B cell (primary cell): ENCODE results near the gene OR6A2. TPM values are rescaled to one million over a fixed set of nuclear protein-coding genes. Genes with fewer than 3 reads are reported as not detected.
"Not testable (repeated sequence)": the region's sequence is repeated elsewhere in the genome, so short reads cannot be mapped to it uniquely, and the experiment has no call there.

Experiments
- ATAC-seq: fragments of 200-7000 bp; cut with Tn5 transposase; one replicate; pipeline ENCODE4 v1.10.0; 2021; ENCODE audit warnings: low read depth, mild to moderate bottlenecking, moderate number of reproducible peaks, moderate library complexity
- CTCF ChIA-PET: fragments of 350-600 bp; sonication (Branson Sonifier 250); formaldehyde crosslinking; loops from one replicate; lab custom pipeline; 2021; ENCODE audit warnings: antibody characterized with exemption, inconsistent platforms; lab: Charles Lee
- POLR2A ChIA-PET: fragments of 350-600 bp; sonication (Branson Sonifier 250); formaldehyde crosslinking; loops from one replicate; lab custom pipeline; 2021; ENCODE audit warnings: antibody characterized with exemption; lab: Charles Lee
- DNase-seq: peaks from one replicate; pipeline ENCODE4 v3.0.0; 2013
- H2AFZ ChIP-seq: 2 replicates; pipeline ENCODE4 v1.6.1; 2012; ENCODE audit warnings: mild to moderate bottlenecking, low read depth, low read length; ENCODE audit not compliant: insufficient read depth, poor library complexity, severe bottlenecking
- H3K27ac ChIP-seq, 2 donors: 1 replicate in 1 of 2; 2 replicates in 1 of 2; pipeline ENCODE4 v1.5.1; 2012 to 2013; ENCODE audit warnings: low read length in 2 of 2, mild to moderate bottlenecking in 2 of 2, moderate library complexity in 1 of 2
- H3K27me3 ChIP-seq, 4 experiments: fragments of 200-600 bp in 1 of 4; sonication (generic) in 1 of 4; replicated peaks in 1 of 4; 1 replicate in 2 of 4; 2 replicates in 2 of 4; pipeline versions ENCODE4 v1.6.1 to v1.7.0; 2013 to 2016; ENCODE audit warnings: low read length in 3 of 4, mild to moderate bottlenecking in 2 of 4, mixed read lengths in 1 of 4, moderate library complexity in 1 of 4; ENCODE audit not compliant: insufficient read depth in 4 of 4, control insufficient read depth in 3 of 4; ENCODE audit errors: control extremely low read depth in 1 of 4
- H3K36me3 ChIP-seq, 2 experiments: replicated peaks in 1 of 2; 1 replicate in 1 of 2; 2 replicates in 1 of 2; pipeline versions ENCODE4 v1.6.1 to v1.7.1; 2013; ENCODE audit warnings: low read length in 1 of 2; ENCODE audit not compliant: insufficient read depth in 2 of 2, control insufficient read depth in 1 of 2; ENCODE audit errors: control extremely low read depth in 1 of 2, extremely low read depth in 1 of 2
- H3K4me1 ChIP-seq, 2 donors: fragments of 200-600 bp in 1 of 2; sonication (generic) in 1 of 2; 1 replicate in 1 of 2; 2 replicates in 1 of 2; pipeline versions ENCODE4 v1.5.1 to v1.6.1; 2013 to 2017; ENCODE audit warnings: low read length in 2 of 2; ENCODE audit not compliant: control insufficient read depth in 2 of 2, insufficient read depth in 2 of 2
- H3K4me2 ChIP-seq: replicated peaks from 2 replicates; pipeline ENCODE3; 2012; ENCODE audit warnings: mild to moderate bottlenecking, low read depth, low read length; ENCODE audit not compliant: poor library complexity, severe bottlenecking
- H3K4me3 ChIP-seq, 5 experiments: fragments of 200-600 bp in 1 of 5; sonication (generic) in 1 of 5; 1 replicate in 3 of 5; 2 replicates in 2 of 5; pipeline versions ENCODE4 v1.5.1 to v1.7.0; 2011 to 2016; ENCODE audit warnings: low read length in 4 of 5, mild to moderate bottlenecking in 4 of 5, low read depth in 2 of 5, control low read depth in 1 of 5, moderate library complexity in 1 of 5; ENCODE audit not compliant: insufficient read depth in 1 of 5; ENCODE audit errors: control extremely low read depth in 1 of 5, extremely low read depth in 1 of 5
- H3K79me2 ChIP-seq: fragments of 200-600 bp; sonication (generic); one replicate; pipeline ENCODE4 v1.6.0; 2016; ENCODE audit warnings: low read length; ENCODE audit not compliant: control insufficient read depth, insufficient read depth
- H3K9ac ChIP-seq: fragments of 200-600 bp; sonication (generic); 2 replicates; pipeline ENCODE4 v1.6.1; 2017; ENCODE audit warnings: mild to moderate bottlenecking, low read length, moderate library complexity
- H3K9me3 ChIP-seq, 3 donors: one replicate each; pipeline versions ENCODE4 v1.6.1 to v1.7.1; 2013; ENCODE audit warnings: low read length in 2 of 3; ENCODE audit not compliant: control insufficient read depth in 2 of 3, insufficient read depth in 1 of 3; ENCODE audit errors: control extremely low read depth in 1 of 3
- H4K20me1 ChIP-seq: 2 replicates; pipeline ENCODE4 v1.6.0; 2012; ENCODE audit warnings: mild to moderate bottlenecking, low read length; ENCODE audit not compliant: insufficient read depth, control insufficient read depth, poor library complexity, severe bottlenecking
- H3K27ac Mint-ChIP-seq: one replicate; pipeline ENCODE4 v1.8.0; 2021; ENCODE audit warnings: mixed read lengths
- H3K27me3 Mint-ChIP-seq: one replicate; pipeline ENCODE4 v1.8.0; 2021; ENCODE audit warnings: mixed read lengths
- H3K4me1 Mint-ChIP-seq: one replicate; pipeline ENCODE4 v1.8.0; 2021; ENCODE audit warnings: mixed read lengths
- H3K4me3 Mint-ChIP-seq: one replicate; pipeline ENCODE4 v1.8.0; 2021; ENCODE audit warnings: mixed read lengths
- H3K9me3 Mint-ChIP-seq: one replicate; pipeline ENCODE4 v1.8.0; 2022; ENCODE audit warnings: mixed read lengths; ENCODE audit not compliant: insufficient read depth
- EZH2 ChIP-seq: IDR thresholded peaks from 2 replicates; pipeline ENCODE4 v1.6.1; 2012; ENCODE audit warnings: borderline replicate concordance, low read depth, mild to moderate bottlenecking, moderate library complexity, low read length; ENCODE audit not compliant: insufficient read depth, poor library complexity, severe bottlenecking
- WGBS: methylation state at CpG from one replicate; pipeline ENCODE4 v1.1.5; 2013; ENCODE audit warnings: missing lambda C conversion rate; ENCODE audit not compliant: insufficient coverage; 5-methylcytosine and 5-hydroxymethylcytosine counted together
- intact Hi-C: fragments of 100-400 bp; cut with micrococcal nuclease; formaldehyde crosslinking; loops from one replicate; pipeline ENCODE4 v1.10.0; 2022
- polyA plus RNA-seq: library from polyadenylated mRNA; depleted of rRNA; stranded (reverse); fragments of >200 nt; gene quantifications from 2 replicates; pipeline ENCODE4 v1.2.3, GENCODE V29; 2012
- total RNA-seq, 2 donors: library from RNA; stranded (reverse); fragments of 120-200 nt in 1 of 2; gene quantifications; 1 replicate in 1 of 2; 2 replicates in 1 of 2; pipeline versions ENCODE4 v1.2.3 to v1.2.4, GENCODE V29; 2013 to 2022
- TF ChIP-seq, protein P1 (sequence below): fragments of 200-600 bp; IDR thresholded peaks from one replicate; pipeline ENCODE4 v1.8.0; 2022; ENCODE audit warnings: antibody characterized with exemption, mild to moderate bottlenecking

Gene OR6A2
- total and polyA plus RNA-seq, 2 donors (not counting 1 experiment from before 2014, with no cell fraction given), result 0.12 TPM; not detected in 1

DNA sequence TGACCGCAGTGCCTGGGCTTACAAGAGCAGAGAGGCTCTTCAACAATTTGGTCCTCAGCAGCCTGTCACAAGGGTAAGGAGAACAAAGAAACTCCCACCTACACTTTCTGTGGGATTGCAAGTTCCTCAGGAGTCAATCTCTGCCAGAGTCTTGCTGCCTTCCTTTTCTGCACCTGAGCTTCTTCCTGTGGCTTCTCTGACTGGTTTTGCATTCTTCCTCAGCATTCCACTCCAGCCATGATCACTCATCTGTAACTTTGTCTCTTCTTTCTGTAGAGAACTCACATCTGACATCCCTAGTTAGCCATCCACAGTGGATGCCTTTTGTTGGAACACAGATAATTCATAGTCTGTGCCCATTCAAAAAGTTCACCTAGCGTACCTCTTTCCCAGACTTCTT is 14.2 kb upstream of the OR6A2 start:
- Mint-ChIP-seq H3K4me3 (no peak overlapping the region), H3K27ac (no peak overlapping the region), H3K4me1 (peaks cover 2% of the 10 kb centered on the region), H3K9me3 (no peaks in the 10 kb centered on the region), H3K27me3 (peaks cover 24% of the 10 kb centered on the region)
- Histone ChIP-seq H3K27me3 (peaks cover 0 to 12% (median 10%) of the 10 kb centered on the region in 4 experiments), H3K36me3 (no peaks in the 10 kb centered on the region), H3K4me3 (no peak overlapping the region), H4K20me1 (no peaks in the 10 kb centered on the region), H3K27ac (no peak overlapping the region), H2AFZ (no peak overlapping the region), H3K4me1 (no peaks in the 10 kb centered on the region), H3K79me2 (no peaks in the 10 kb centered on the region), H3K9ac (no peak overlapping the region), H3K4me2 (no peak overlapping the region), H3K9me3 (peaks cover 0 to 8% (median 0%) of the 10 kb centered on the region in 3 donors)
- DNase-seq (no peak), ATAC-seq (no peak)
- intact Hi-C loops, result no loop called here
- TF ChIP-seq, protein P1, sequence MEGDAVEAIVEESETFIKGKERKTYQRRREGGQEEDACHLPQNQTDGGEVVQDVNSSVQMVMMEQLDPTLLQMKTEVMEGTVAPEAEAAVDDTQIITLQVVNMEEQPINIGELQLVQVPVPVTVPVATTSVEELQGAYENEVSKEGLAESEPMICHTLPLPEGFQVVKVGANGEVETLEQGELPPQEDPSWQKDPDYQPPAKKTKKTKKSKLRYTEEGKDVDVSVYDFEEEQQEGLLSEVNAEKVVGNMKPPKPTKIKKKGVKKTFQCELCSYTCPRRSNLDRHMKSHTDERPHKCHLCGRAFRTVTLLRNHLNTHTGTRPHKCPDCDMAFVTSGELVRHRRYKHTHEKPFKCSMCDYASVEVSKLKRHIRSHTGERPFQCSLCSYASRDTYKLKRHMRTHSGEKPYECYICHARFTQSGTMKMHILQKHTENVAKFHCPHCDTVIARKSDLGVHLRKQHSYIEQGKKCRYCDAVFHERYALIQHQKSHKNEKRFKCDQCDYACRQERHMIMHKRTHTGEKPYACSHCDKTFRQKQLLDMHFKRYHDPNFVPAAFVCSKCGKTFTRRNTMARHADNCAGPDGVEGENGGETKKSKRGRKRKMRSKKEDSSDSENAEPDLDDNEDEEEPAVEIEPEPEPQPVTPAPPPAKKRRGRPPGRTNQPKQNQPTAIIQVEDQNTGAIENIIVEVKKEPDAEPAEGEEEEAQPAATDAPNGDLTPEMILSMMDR, result no peak
- no peak for TF ChIP-seq EZH2
- WGBS, result 86% methylated on average over 2 of the region's 2 CpGs
- POLR2A ChIA-PET, result no interaction called here
- CTCF ChIA-PET, result interaction anchor here (1.3 kb wide), 1 partner anchor 48 kb away, joined by 4 read pairs; no protein-coding TSS in a partner anchor

GRCh38 chr11:6812390-6813005 is 13.0 kb upstream of the OR6A2 start:
- ChIA-PET CTCF (interaction anchor here (0.6 to 2.4 kb wide), 28 partner anchors 9 to 1287 kb away, joined by 3 to 17 read pairs (median 4); partner anchors contain the start of genes OR10A4 and OR2AG1), POLR2A (no interaction called here)
- no peaks in the 10 kb centered on the region for H3K79me2 ChIP-seq
- Mint-ChIP-seq H3K27me3 (peaks cover 27% of the 10 kb centered on the region), H3K27ac (no peak overlapping the region), H3K4me3 (no peak overlapping the region), H3K4me1 (peaks cover 2% of the 10 kb centered on the region), H3K9me3 (no peaks in the 10 kb centered on the region)
- no peak overlapping the region for H2AFZ ChIP-seq
- H3K27me3 ChIP-seq, result peaks cover 0 to 12% (median 10%) of the 10 kb centered on the region in 4 experiments
- H3K27ac ChIP-seq, result no peak overlapping the region
- H3K36me3 ChIP-seq, result no peaks in the 10 kb centered on the region
- no peak overlapping the region for H3K9ac ChIP-seq
- intact Hi-C loops, result no loop called here
- WGBS, result 7% methylated on average over 2 of the region's 6 CpGs
- H3K4me3 ChIP-seq, result no peak overlapping the region
- ATAC-seq (peak; percentile 83), DNase-seq (peak; percentile 65)
- H3K9me3 ChIP-seq, result no peaks in the 10 kb centered on the region
- H4K20me1 ChIP-seq, result no peaks in the 10 kb centered on the region
- H3K4me1 ChIP-seq, result no peaks in the 10 kb centered on the region
- H3K4me2 ChIP-seq, result no peak overlapping the region
- TF ChIP-seq, protein P1, result peak; percentile 98
- no peak for TF ChIP-seq EZH2

GRCh38 chr11:6801075-6801474 is 1.6 kb upstream of the OR6A2 start:
- H3K27me3 Mint-ChIP-seq, result not testable (repeated sequence)

More at GRCh38 chr11:6801075-6801474, 1.6 kb upstream of the OR6A2 start:
- H3K27ac Mint-ChIP-seq, H3K27ac ChIP-seq, H3K9me3 Mint-ChIP-seq, H3K4me2 ChIP-seq, H4K20me1 ChIP-seq, ATAC-seq, POLR2A ChIA-PET, H2AFZ ChIP-seq, H3K4me1 ChIP-seq, H3K9ac ChIP-seq, H3K36me3 ChIP-seq, H3K27me3 ChIP-seq, H3K4me3 ChIP-seq, H3K4me3 Mint-ChIP-seq, intact Hi-C loops, DNase-seq, H3K4me1 Mint-ChIP-seq, H3K79me2 ChIP-seq: not testable (repeated sequence)
- H3K9me3 ChIP-seq, result peaks cover 0 to 11% (median 1%) of the 10 kb centered on the region in 3 donors
- CTCF ChIA-PET, result interaction anchor here (0.8 kb wide), 1 partner anchor 11 kb away, joined by 4 read pairs; no protein-coding TSS in a partner anchor
